ENCODE measurements around the gene VEGFC. TPM values are rescaled to one million over a fixed set of nuclear protein-coding genes. Genes with fewer than 3 reads are reported as not detected.

The VEGFC gene
- polyA plus RNA-seq, 2 donors = 1.3 to 2.3 TPM

DNA sequence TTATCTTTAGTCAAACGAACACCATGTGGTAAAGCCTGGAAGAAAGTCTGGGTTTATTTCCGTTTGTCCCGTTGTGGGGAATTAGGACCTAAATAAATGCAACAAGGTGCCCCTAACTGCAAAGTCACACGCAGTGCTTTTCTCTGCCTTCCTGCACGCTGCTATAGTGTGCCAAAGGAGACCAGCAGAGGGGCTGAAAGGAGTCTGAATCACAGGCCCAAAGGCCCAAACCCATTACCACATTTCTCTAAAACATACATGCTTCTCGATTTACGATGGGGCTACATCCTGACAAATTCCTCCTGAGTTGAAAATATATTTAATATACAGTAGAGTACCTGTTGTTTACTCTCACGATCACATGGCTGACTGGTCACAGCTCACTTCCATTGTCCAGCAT, 4.5 kb downstream of the VEGFC start:
- no peak overlapping the region for H3K27ac ChIP-seq (ENCODE audit: low read depth in 2 of 2, low read length in 1 of 2)
- H3K4me3 ChIP-seq (ENCODE audit: low read depth in 1 of 2, low read length in 2 of 2) = no peak overlapping the region
- peaks cover 0 to 3% of the 10 kb centered on the region in 2 donors for H3K4me1 ChIP-seq (ENCODE audit: control insufficient read depth in 2 of 2, insufficient read depth in 2 of 2, low read length in 1 of 2)
- H3K27me3 ChIP-seq (ENCODE audit: control insufficient read depth in 1 of 2, insufficient read depth in 2 of 2, low read length in 2 of 2) = no peaks in the 10 kb centered on the region
- WGBS, 2 donors = 60 to 74% methylated on average over 8 of the region's 8 CpGs
- no peaks in the 10 kb centered on the region for H3K9me3 ChIP-seq (ENCODE audit: control insufficient read depth in 2 of 2, insufficient read depth in 1 of 2, low read depth in 1 of 2, low read length in 1 of 2)
- H3K36me3 ChIP-seq (ENCODE audit: control insufficient read depth in 2 of 2, insufficient read depth in 2 of 2, low read length in 1 of 2) = no peaks in the 10 kb centered on the region

DNA sequence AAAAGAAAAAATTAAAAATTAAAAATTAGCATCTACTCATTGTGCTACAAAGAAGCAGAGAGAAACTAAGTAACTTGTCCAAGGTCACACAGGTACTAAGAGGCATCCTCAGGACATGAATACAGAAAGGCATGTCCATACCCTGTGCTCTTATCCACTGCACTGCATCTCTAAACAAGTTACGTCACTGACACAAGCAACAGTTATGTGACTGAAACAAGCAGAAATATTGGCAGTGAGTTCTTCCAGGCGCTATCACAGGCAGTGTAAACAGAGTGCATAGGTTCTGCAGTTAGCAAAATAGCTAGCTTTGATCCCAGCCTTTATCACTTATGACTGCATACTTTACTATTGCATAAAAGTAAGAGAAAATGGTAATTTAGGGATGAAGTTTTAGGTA, 7.9 kb downstream of the VEGFC start:
- H3K9me3 ChIP-seq (ENCODE audit: control insufficient read depth in 2 of 2, insufficient read depth in 1 of 2, low read depth in 1 of 2, low read length in 1 of 2) = no peaks in the 10 kb centered on the region
- no peaks in the 10 kb centered on the region for H3K4me1 ChIP-seq (ENCODE audit: control insufficient read depth in 2 of 2, insufficient read depth in 2 of 2, low read length in 1 of 2)
- H3K27ac ChIP-seq (ENCODE audit: low read depth in 2 of 2, low read length in 1 of 2) = no peak overlapping the region
- H3K36me3 ChIP-seq (ENCODE audit: control insufficient read depth in 2 of 2, insufficient read depth in 2 of 2, low read length in 1 of 2) = no peaks in the 10 kb centered on the region
- H3K27me3 ChIP-seq (ENCODE audit: control insufficient read depth in 1 of 2, insufficient read depth in 2 of 2, low read length in 2 of 2) = no peaks in the 10 kb centered on the region
- no peak overlapping the region for H3K4me3 ChIP-seq (ENCODE audit: low read depth in 1 of 2, low read length in 2 of 2)
- WGBS, 2 donors = 55 to 72% methylated on average over 2 of the region's 2 CpGs

- Histone ChIP-seq H3K4me3 (ENCODE audit: low read depth in 1 of 2, low read length in 2 of 2) (no peak overlapping the region), H3K9me3 (ENCODE audit: control insufficient read depth in 2 of 2, insufficient read depth in 1 of 2, low read depth in 1 of 2, low read length in 1 of 2) (no peaks in the 10 kb centered on the region), H3K27me3 (ENCODE audit: control insufficient read depth in 1 of 2, insufficient read depth in 2 of 2, low read length in 2 of 2) (no peaks in the 10 kb centered on the region), H3K36me3 (ENCODE audit: control insufficient read depth in 2 of 2, insufficient read depth in 2 of 2, low read length in 1 of 2) (no peaks in the 10 kb centered on the region), H3K27ac (ENCODE audit: low read depth in 2 of 2, low read length in 1 of 2) (no peak overlapping the region), H3K4me1 (ENCODE audit: control insufficient read depth in 2 of 2, insufficient read depth in 2 of 2, low read length in 1 of 2) (no peaks in the 10 kb centered on the region)
- 53 to 71% methylated on average over 2 of the region's 2 CpGs for WGBS, 2 donors
Observed at GRCh38 chr4:176782794-176783193, 9.9 kb downstream of the VEGFC start.

GRCh38 chr4:176782191-176782590, 10.5 kb downstream of the VEGFC start:
- H3K9me3 ChIP-seq (ENCODE audit: control insufficient read depth in 2 of 2, insufficient read depth in 1 of 2, low read depth in 1 of 2, low read length in 1 of 2) = no peaks in the 10 kb centered on the region
- no peaks in the 10 kb centered on the region for H3K4me1 ChIP-seq (ENCODE audit: control insufficient read depth in 2 of 2, insufficient read depth in 2 of 2, low read length in 1 of 2)
- no peak overlapping the region for H3K27ac ChIP-seq (ENCODE audit: low read depth in 2 of 2, low read length in 1 of 2)
- H3K36me3 ChIP-seq (ENCODE audit: control insufficient read depth in 2 of 2, insufficient read depth in 2 of 2, low read length in 1 of 2) = no peaks in the 10 kb centered on the region
- no peaks in the 10 kb centered on the region for H3K27me3 ChIP-seq (ENCODE audit: control insufficient read depth in 1 of 2, insufficient read depth in 2 of 2, low read length in 2 of 2)
- 63 to 70% methylated on average over 5 of the region's 5 CpGs for WGBS, 2 donors
- H3K4me3 ChIP-seq (ENCODE audit: low read depth in 1 of 2, low read length in 2 of 2) = no peak overlapping the region

DNA sequence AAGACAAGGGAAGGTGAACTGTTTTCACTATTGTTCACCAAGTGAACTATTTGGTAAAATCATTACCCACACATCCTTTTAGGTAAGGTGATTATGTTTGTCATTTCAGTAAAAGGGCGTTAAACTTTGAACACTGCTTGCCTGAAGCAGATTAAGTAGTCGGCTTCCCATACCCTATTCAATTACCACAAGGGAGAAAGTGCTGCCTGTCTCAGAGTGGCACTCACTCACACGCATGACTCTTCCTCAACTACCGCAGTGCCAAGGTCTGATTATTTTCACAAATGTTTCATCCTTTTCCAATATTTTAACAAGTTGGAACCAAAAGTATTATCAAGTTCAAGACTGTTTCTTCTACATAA, 11.0 kb downstream of the VEGFC start:
- H3K4me3 ChIP-seq (ENCODE audit: low read depth in 1 of 2, low read length in 2 of 2) = no peak overlapping the region
- no peaks in the 10 kb centered on the region for H3K27me3 ChIP-seq (ENCODE audit: control insufficient read depth in 1 of 2, insufficient read depth in 2 of 2, low read length in 2 of 2)
- H3K27ac ChIP-seq (ENCODE audit: low read depth in 2 of 2, low read length in 1 of 2) = no peak overlapping the region
- H3K9me3 ChIP-seq (ENCODE audit: control insufficient read depth in 2 of 2, insufficient read depth in 1 of 2, low read depth in 1 of 2, low read length in 1 of 2) = no peaks in the 10 kb centered on the region
- no peaks in the 10 kb centered on the region for H3K36me3 ChIP-seq (ENCODE audit: control insufficient read depth in 2 of 2, insufficient read depth in 2 of 2, low read length in 1 of 2)
- 28 to 35% methylated on average over 4 of the region's 4 CpGs for WGBS, 2 donors
- H3K4me1 ChIP-seq (ENCODE audit: control insufficient read depth in 2 of 2, insufficient read depth in 2 of 2, low read length in 1 of 2) = no peaks in the 10 kb centered on the region

DNA sequence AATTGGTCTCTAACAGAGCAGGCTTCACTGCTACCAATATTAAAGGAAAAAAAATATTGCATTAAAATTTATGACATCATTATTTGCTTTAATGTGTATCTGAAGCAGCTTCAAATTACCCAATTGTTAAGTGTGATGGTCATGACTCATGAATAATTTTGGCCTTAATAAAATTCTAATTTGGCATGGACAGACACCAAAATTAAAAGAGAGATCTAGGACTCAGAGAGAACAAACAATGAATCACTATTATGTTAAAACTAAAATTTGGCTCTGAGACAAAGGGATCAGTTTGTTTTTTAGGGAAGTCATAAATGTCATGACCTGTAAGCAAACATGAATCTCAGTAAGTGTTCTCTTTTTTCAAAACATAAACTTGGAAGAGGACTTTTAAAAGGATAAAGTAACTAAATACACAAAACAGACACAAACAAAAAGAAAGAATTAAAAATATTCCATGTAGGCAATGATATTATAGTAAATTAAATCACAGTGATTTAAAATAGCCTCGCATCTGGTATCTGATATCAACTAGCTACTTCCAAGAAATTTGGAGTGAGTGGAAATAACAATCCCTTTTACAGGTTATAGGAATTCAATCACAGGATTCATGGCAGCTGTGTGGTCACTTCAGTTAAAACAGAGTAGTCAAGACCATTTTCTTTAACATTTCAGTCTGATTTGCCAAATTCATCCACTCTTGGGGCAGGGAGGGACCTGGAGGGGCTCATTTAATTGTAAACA, 11.6 kb downstream of the VEGFC start:
- H3K4me1 ChIP-seq (ENCODE audit: control insufficient read depth in 2 of 2, insufficient read depth in 2 of 2, low read length in 1 of 2) = no peaks in the 10 kb centered on the region
- no peaks in the 10 kb centered on the region for H3K36me3 ChIP-seq (ENCODE audit: control insufficient read depth in 2 of 2, insufficient read depth in 2 of 2, low read length in 1 of 2)
- WGBS, 2 donors = 17 to 39% methylated on average over 1 of the region's 1 CpG
- no peaks in the 10 kb centered on the region for H3K9me3 ChIP-seq (ENCODE audit: control insufficient read depth in 2 of 2, insufficient read depth in 1 of 2, low read depth in 1 of 2, low read length in 1 of 2)
- no peak overlapping the region for H3K27ac ChIP-seq (ENCODE audit: low read depth in 2 of 2, low read length in 1 of 2)
- no peak overlapping the region for H3K4me3 ChIP-seq (ENCODE audit: low read depth in 1 of 2, low read length in 2 of 2)
- H3K27me3 ChIP-seq (ENCODE audit: control insufficient read depth in 1 of 2, insufficient read depth in 2 of 2, low read length in 2 of 2) = no peaks in the 10 kb centered on the region

DNA sequence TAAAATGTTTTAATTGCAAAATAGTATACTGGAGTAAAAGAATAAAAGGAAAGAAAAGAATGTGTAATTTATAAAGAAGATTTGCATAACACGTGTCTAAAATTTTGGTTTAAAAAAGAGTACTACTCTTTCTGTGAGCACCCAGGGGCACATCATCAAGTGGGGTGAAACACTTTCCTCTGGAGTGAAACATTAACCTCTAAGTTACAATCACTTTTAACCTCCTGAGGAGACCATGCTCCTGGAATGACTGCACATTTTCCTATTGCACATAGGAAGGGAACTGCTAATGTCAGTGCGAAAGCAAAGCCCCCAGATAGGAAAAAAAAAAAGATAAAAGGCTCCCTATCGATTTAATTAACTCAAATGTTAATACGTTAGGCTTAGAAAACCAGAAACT, 13.3 kb downstream of the VEGFC start:
- no peaks in the 10 kb centered on the region for H3K9me3 ChIP-seq (ENCODE audit: control insufficient read depth in 2 of 2, insufficient read depth in 1 of 2, low read depth in 1 of 2, low read length in 1 of 2)
- WGBS, 2 donors = 81 to 91% methylated on average over 4 of the region's 4 CpGs
- H3K27ac ChIP-seq (ENCODE audit: low read depth in 2 of 2, low read length in 1 of 2) = no peak overlapping the region
- H3K4me1 ChIP-seq (ENCODE audit: control insufficient read depth in 2 of 2, insufficient read depth in 2 of 2, low read length in 1 of 2) = no peaks in the 10 kb centered on the region
- H3K27me3 ChIP-seq (ENCODE audit: control insufficient read depth in 1 of 2, insufficient read depth in 2 of 2, low read length in 2 of 2) = no peaks in the 10 kb centered on the region
- H3K36me3 ChIP-seq (ENCODE audit: control insufficient read depth in 2 of 2, insufficient read depth in 2 of 2, low read length in 1 of 2) = no peaks in the 10 kb centered on the region
- no peak overlapping the region for H3K4me3 ChIP-seq (ENCODE audit: low read depth in 1 of 2, low read length in 2 of 2)

DNA sequence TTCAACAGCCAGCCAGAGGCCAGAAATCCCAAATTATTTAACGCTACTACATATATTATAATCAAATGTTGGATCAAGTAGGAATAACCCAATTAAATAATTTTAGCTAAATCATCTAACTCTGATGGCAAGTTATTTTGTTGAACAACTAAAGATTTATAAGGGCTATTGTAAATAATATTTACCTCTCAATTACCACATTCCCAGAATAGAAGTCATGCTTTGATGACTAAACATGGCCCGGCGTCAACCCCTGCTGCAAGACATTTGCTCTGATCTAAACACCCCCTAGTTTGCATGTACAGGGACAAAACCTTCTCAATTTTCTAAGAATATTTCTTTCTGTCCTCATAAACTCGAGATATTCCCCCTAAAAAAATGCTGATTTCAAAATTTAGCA, 14.2 kb downstream of the VEGFC start:
- Histone ChIP-seq H3K9me3 (ENCODE audit: control insufficient read depth in 2 of 2, insufficient read depth in 1 of 2, low read depth in 1 of 2, low read length in 1 of 2) (no peaks in the 10 kb centered on the region), H3K4me3 (ENCODE audit: low read depth in 1 of 2, low read length in 2 of 2) (no peak overlapping the region), H3K27ac (ENCODE audit: low read depth in 2 of 2, low read length in 1 of 2) (no peak overlapping the region)

DNA sequence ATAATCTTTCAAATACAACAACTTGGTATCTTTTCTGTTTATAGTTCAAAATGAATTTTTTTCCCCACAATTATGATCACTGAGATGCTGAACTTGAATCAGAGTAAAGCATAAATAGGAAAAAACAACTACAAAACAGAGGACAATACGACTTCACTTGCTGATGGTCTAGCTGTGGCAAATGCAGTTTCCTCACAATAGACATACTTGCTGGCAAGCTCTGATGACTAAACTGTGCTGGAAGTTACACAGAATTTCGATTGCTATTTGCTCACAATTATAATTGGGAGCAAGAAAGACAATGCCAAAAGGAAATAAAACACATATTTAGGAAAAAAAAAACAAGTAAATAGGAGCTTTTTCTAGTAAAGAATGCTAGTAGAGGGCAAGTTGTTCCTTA, 14.7 kb downstream of the VEGFC start:
- WGBS, 2 donors = 10 to 17% methylated on average over 2 of the region's 2 CpGs
- no peaks in the 10 kb centered on the region for H3K27me3 ChIP-seq (ENCODE audit: control insufficient read depth in 1 of 2, insufficient read depth in 2 of 2, low read length in 2 of 2)
- no peaks in the 10 kb centered on the region for H3K36me3 ChIP-seq (ENCODE audit: control insufficient read depth in 2 of 2, insufficient read depth in 2 of 2, low read length in 1 of 2)
- no peaks in the 10 kb centered on the region for H3K9me3 ChIP-seq (ENCODE audit: control insufficient read depth in 2 of 2, insufficient read depth in 1 of 2, low read depth in 1 of 2, low read length in 1 of 2)
- H3K27ac ChIP-seq (ENCODE audit: low read depth in 2 of 2, low read length in 1 of 2) = no peak overlapping the region
- no peaks in the 10 kb centered on the region for H3K4me1 ChIP-seq (ENCODE audit: control insufficient read depth in 2 of 2, insufficient read depth in 2 of 2, low read length in 1 of 2)
- no peak overlapping the region for H3K4me3 ChIP-seq (ENCODE audit: low read depth in 1 of 2, low read length in 2 of 2)

More for the DNA sequence above, 14.2 kb downstream of the VEGFC start:
- H3K36me3 ChIP-seq (ENCODE audit: control insufficient read depth in 2 of 2, insufficient read depth in 2 of 2, low read length in 1 of 2) = no peaks in the 10 kb centered on the region
- H3K27me3 ChIP-seq (ENCODE audit: control insufficient read depth in 1 of 2, insufficient read depth in 2 of 2, low read length in 2 of 2) = no peaks in the 10 kb centered on the region
- 73 to 81% methylated on average over 4 of the region's 4 CpGs for WGBS, 2 donors
- no peaks in the 10 kb centered on the region for H3K4me1 ChIP-seq (ENCODE audit: control insufficient read depth in 2 of 2, insufficient read depth in 2 of 2, low read length in 1 of 2)

- Histone ChIP-seq H3K9me3 (ENCODE audit: control insufficient read depth in 2 of 2, insufficient read depth in 1 of 2, low read depth in 1 of 2, low read length in 1 of 2) (no peaks in the 10 kb centered on the region), H3K36me3 (ENCODE audit: control insufficient read depth in 2 of 2, insufficient read depth in 2 of 2, low read length in 1 of 2) (no peaks in the 10 kb centered on the region), H3K4me3 (ENCODE audit: low read depth in 1 of 2, low read length in 2 of 2) (no peak overlapping the region), H3K27me3 (ENCODE audit: control insufficient read depth in 1 of 2, insufficient read depth in 2 of 2, low read length in 2 of 2) (no peaks in the 10 kb centered on the region), H3K4me1 (ENCODE audit: control insufficient read depth in 2 of 2, insufficient read depth in 2 of 2, low read length in 1 of 2) (no peaks in the 10 kb centered on the region), H3K27ac (ENCODE audit: low read depth in 2 of 2, low read length in 1 of 2) (no peak overlapping the region)
- WGBS, 2 donors = 76 to 90% methylated on average over 1 of the region's 1 CpG
Observed at GRCh38 chr4:176775338-176775737, 17.4 kb downstream of the VEGFC start.
